Brain pericyte (primary cell): Measurements from ENCODE around the gene BTG2.
"Not testable (repeated sequence)": the region's sequence is repeated elsewhere in the genome, so short reads cannot be mapped to it uniquely, and the experiment has no call there.

Experiments used
- DNase-seq: peaks from one replicate; pipeline ENCODE4 v3.0.0-alpha.2; 2012; ENCODE audit warnings: low read depth, low spot score

The BTG2 gene

DNA sequence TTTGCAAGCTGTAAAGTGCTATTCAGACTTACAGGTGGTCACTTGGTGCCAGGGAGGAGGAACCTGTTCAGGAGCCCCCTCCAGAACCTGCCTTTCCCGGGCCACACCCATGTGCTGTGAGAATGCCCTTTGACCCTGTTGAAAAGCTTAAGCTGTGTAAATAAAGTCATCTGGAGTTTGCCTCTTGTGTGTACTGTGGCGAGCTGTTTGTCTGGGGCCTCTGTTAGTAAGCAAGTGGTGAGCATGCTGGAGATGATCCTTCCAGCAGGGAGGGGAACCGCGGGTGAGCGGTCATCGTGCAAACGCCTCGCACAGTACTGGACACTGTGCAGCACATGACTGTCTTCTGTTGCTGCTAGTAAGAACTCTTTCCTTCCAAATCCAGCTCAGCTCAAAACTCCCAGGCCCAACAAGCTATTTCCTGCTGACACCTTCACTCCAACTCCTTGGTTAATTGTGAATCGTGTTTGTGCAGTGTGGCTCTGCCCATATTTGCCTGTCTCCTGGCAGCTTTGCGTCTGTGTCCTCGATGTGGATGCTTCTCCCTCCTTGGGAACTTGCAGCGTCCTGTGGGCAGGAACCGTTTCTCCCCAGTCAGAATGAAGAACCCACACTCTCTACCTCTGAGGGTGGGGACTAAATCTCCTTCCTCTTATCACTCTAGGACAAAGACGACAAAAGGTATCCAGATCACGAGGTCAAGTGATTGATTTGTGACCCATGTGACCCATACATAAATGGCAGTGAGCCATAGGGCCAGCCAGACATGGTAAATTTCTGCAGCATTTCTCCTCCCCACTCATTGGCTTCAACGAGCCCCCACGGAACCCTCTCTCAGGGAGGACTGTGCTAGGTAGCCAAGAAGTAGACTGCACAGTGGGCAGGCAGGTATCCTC lies 13.9 kb upstream of the BTG2 start:
- no peak for DNase-seq

- no peak for DNase-seq
Measured at GRCh38 chr1:203295796-203296195, 9.5 kb upstream of the BTG2 start.

DNA sequence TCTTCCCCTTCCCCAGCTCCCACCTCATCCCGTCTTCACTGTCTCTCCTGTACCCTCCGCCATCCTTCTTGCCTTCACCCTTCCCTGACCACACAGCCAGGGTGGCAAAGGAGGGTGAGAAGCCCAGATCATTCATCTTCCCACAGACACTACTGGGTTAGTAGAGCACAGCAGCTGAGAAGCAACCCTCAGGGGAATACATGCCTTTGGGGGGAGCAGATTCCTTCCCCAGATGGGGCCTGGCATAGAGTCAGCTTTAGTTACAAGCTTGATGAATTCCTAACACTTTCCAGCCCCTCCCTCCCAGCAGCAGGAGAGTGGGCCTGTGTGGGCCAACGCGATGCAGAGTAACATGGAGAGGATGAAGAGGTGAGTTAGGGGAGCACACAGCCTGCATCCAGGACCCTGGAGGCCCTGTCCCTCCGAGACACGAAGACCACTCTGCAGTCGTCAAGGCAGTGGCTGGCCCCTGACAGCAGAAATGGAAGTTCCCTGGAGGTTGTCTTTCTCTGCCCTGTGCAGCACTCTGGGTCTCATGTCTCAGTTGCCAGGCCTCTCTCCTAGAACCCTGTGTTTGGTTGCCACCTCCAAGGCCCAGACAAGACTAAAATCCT lies 8.8 kb upstream of the BTG2 start:
- no peak for DNase-seq

- DNase-seq, result no peak
Measured at GRCh38 chr1:203299169-203299568, 6.2 kb upstream of the BTG2 start.

- not testable (repeated sequence) for DNase-seq
Measured at GRCh38 chr1:203299719-203300429, 5.4 kb upstream of the BTG2 start.

GRCh38 chr1:203300441-203301330 lies 4.6 kb upstream of the BTG2 start:
- DNase-seq, result no peak

GRCh38 chr1:203301331-203301668 lies 4.0 kb upstream of the BTG2 start:
- no peak for DNase-seq

DNA sequence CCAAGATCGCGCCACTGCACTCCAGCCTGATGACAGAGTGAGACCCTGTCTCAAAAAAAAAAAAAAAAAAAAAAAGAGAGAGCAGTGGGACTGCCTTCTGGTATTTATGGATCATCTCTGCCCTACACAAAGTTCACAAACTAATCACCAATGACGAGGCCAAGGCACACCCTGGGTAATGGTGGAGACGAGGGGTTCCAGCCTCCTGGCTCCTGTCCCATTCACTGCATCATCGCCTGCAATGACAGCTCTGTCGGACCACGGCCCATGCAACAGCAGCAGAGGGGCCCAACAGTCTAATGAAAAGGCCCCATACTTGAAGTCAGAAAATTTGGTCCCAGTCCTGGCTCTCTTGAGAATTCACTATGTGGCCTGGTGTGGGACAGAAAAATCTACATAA lies 2.9 kb upstream of the BTG2 start:
- DNase-seq, result no peak

DNA sequence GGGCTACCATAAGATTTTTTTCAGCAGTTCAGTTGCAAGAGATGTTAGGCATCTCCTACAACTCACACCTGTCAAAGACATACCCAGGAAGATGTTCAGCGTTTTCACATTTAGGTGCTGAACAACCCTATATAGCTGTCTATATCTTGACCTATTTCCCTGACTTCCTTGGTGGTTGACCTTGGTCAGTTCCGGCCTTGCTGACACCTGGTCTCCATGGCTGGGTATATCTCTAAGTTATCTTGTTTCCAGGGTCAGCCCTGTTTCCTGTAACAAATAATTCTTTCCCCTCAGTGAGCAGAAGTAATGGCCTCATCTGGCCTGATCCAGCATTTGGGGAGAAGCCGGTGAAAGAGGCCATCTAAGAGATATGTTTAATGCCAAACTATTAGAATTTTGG lies 2.4 kb upstream of the BTG2 start:
- no peak for DNase-seq

- no peak for DNase-seq
Measured at GRCh38 chr1:203304391-203304918, 864 bp upstream of the BTG2 start.

GRCh38 chr1:203305809-203306088 lies 430 bp downstream of the BTG2 start:
- no peak for DNase-seq

DNA sequence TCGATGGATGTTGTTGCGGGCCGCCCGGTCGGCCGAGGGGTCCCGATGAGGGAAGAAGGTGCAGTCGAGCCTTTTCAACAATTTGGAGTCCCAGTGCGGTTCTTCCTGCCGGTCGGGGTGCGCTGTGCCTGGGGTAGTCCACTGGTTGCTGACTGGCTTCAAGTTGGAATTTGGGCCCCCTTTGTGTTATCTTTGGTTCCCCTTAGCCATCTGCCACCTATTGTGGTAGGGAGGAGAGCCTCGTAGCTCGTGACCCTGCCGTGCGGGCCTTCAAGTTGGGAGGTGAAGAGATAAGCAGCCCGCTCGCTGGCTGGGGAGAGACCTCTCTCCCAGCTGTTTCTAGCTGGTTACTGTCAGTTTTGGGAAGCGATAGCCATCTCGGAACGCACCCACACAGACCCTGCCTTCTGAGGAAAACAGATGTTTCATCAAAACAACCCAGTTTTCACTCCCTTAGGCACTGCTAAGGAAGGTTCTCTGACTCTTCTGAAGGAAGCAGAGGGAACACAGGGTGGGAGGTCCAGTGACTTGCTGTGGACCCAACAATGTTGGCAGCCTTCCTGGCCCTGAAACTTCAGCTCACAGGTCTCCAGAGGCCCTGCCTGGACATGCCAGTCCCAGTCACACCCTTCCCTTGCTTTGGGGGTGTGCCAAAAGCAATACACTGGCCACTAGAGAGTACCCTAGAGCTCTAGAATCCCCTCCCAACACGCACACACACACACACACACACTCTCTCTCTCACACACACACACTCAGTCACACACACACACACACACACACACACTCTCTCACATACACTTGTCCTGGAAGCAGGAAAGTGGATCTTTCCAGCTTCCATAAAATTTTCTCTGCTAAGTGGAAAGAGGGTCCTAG lies 1.0 kb downstream of the BTG2 start:
- no peak for DNase-seq

GRCh38 chr1:203306965-203307541 lies 1.7 kb downstream of the BTG2 start:
- no peak for DNase-seq

DNA sequence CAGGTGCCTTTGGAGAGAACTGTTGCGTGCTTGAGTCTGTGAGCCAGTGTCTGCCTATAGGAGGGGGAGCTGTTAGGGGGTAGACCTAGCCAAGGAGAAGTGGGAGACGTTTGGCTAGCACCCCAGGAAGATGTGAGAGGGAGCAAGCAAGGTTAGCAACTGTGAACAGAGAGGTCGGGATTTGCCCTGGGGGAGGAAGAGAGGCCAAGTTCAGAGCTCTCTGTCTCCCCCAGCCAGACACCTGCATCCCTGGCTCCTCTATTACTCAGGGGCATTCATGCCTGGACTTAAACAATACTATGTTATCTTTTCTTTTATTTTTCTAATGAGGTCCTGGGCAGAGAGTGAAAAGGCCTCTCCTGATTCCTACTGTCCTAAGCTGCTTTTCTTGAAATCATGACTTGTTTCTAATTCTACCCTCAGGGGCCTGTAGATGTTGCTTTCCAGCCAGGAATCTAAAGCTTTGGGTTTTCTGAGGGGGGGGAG lies 2.4 kb downstream of the BTG2 start:
- DNase-seq, result no peak

GRCh38 chr1:203308328-203308922 lies 3.1 kb downstream of the BTG2 start:
- DNase-seq, result no peak

- DNase-seq, result no peak
Measured at GRCh38 chr1:203308923-203309331, 3.6 kb downstream of the BTG2 start.

DNA sequence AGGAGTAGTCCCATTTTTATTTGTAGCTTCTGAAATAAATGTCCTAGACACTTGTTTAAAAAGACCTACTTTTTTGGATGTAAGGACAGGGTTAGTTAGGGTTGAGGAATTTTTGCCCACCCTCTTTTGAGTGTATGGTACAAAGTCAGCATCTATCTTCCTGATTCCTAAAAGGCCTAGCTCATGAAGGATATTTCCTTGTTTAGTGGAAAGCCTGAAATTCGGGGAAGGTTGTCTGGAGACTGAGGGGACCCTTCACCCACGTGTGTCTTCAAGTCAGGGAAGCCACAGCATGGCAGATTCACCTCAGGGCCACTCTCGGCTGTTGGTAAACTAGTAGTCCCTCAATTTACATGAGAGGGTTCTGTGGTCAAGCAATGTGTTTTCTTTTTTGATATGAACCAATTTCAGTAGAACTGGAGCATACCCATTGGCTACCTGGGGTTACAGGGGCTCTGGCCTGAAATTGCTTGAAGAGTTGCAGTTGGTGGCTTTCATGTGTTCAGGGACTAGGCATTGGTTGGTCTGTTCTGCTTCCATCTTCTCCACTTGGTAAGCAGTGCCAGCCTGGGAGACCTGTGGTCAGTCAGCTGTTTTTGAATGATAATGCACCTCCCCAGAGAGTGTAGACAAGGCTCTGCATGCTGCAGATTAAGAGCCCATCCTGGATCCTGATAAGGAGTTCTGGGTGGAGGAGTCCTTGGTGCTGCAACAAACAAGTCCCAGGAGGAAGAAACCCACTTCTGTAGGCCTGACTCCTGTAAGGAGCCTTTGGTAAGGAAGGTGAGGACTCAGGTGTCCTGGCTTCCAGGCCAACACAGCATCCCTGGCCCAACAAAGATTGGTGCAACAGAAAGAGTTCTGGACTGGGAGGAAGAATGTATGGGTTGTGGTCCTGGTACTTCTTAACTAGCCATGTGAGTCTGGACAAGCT lies 6.3 kb downstream of the BTG2 start:
- DNase-seq, result no peak

GRCh38 chr1:203314025-203314759 lies 8.9 kb downstream of the BTG2 start:
- DNase-seq, result not testable (repeated sequence)
